ENCODE measurements around the gene GLA.

GLA gene

GRCh38 chrX:101407748-101408531 lies at the start of gene GLA, which contains the start of gene HNRNPH2:
Gene GLA (minus strand): TSS chrX:101407925. CDS start chrX:101407903, 22 bp downstream.
Gene HNRNPH2 (plus strand): TSS chrX:101408222. CDS start chrX:101411989, 3,767 bp downstream.
- peak; percentile 96 for DNase-seq

DNA sequence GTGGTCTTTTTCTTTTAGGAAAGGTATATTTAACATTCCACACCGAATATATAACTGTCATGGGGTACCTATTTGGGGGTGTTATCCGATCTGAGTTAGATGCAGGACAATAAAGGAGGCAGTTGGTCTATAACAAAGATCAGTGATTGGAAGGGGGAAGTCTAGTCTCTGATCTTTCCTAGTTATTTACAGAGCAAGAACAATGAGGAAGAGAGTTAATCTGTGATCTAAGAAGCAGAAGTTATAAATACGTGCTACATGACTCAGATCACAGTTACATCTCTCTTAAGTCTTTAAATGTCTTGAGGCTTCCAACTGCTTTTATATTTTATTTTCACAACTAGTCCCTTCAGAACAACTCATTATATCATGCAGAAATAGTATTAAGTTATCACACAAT lies 44.3 kb upstream of the GLA start:
- no peak for DNase-seq

- DNase-seq, result no peak
Measured at GRCh38 chrX:101450961-101451360, 43.2 kb upstream of the GLA start.

- no peak for DNase-seq
Measured at GRCh38 chrX:101450085-101450484, 42.4 kb upstream of the GLA start.

- DNase-seq, result no peak
Measured at GRCh38 chrX:101449279-101449678, 41.6 kb upstream of the GLA start.

GRCh38 chrX:101442085-101442484 lies 34.4 kb upstream of the GLA start:
- DNase-seq, result no peak

DNA sequence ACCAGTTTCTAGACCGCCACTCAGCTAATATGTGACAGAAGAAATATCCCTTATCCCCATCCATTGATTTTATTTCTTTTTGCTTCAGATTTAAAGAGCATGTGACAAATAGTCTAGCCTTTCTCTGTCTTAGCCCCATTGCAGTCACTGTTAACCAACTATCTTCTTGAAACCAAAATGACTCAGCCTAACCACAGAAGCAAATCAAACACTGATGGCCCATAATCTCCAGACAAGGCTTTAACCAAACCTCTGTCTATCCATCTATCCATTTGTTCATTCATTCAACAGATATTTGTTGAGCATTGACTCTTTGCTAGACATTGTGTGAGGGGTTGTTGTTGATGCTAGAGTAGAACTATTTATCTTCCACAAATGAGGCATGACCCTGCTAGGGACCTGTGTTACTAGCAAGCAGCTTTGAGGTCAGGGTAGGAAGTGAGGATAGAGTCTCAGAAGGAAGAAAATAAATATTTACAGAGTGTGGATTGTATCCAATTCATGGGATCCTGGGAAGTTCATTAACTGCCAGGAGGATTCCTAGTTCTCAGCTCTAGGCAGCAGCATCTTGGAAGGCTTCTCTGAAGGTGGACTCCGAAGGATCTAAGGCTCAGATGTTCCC lies 22.8 kb upstream of the GLA start:
- DNase-seq, result no peak

DNA sequence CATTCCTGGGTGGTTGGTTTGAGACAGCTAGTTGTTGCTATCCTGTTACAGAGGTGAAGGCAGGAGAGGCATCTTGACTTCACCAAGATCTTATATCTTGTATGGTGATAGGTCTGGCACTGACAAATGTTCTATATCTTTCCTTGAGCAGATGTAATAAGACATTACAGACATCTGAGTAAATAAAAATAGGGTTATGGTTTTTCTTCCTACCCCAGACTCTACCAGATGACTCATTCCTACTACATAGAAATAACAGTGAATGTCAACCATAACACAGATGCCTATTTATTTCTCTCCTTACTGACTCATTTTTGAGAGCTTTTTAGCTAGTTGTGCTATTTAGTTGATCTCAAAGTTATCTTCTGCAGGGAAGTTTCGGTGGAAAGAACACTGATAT lies 22.2 kb upstream of the GLA start:
- DNase-seq, result no peak

DNA sequence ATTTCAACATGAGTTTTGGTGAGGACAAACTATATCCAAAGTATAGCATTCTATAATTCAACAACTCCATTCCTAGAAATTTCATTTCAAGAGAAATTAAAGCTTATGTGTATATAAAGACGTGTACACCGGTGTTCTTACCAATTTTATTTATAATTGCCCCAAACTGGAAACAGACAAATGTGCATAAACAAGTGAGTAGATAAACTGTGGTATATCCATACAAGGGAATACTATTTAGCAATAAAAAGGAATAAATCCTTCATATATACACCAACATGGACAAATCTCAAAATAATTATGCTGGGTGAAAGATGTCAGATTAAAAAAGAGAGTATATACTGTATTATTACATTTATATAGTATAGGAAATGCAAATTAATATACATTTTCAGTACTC lies 20.2 kb upstream of the GLA start:
- DNase-seq, result no peak

DNA sequence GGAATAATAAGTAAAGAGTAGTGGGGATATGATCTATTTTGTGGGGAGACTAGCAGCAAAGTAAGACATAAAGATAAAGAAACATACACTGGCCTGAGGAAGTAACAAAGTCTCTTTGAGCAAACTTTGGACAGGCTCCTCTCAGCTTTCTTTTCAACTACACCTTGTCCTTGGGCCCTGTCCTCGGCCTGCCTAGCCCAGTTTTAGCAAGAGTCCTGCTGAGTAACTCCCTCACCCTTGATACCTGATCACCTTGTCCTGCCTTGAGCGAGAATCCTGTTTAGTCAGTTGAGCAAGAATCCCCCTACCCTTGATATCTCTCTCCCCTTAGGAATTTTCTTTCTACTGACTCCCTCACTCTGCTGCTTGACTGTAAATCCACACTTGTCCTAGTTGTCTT lies 11.8 kb upstream of the GLA start:
- no peak for DNase-seq

DNA sequence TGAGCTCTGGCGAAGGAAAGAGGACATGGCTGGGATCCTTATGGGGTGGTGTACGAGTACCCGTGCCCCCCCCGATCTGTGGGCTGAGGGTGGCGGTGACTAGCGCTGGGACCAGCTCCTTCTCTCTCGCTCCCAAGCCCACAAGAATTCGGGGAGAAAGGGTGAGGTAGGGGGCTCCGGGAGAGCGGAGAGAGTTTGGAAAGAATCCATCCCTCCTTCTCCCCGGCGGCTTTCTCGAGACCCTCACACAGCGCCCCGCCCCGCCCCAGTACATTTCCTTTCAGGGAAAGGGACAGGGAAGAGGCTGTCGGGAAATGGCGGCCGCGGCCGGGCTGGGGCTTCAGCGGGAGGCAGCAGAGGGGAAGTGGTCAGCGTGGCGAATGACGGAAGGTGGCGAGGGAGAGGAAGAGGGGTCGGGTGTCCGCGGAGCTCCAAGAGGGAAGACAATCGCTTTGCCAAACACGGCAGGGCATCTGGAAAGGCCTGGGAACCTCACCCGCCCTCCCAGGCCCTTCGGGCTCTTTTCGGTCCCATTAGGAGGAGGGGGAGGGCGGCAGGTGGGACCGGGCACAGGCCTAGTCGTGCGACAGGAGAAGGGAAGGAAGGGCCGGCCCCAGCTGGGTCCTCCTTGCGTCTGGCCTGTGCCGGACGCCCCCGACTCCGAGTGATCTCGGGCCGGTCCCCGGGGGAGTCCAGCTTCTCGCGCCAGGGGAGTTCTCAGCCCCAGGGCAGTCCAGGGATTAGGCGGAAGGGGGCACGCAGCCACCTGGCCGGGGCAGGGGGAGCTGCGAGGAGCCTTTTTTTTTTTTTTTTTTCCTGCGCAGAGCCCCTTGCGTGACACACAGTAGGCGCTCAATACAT lies 10.5 kb upstream of the GLA start:
- no peak for DNase-seq

DNA sequence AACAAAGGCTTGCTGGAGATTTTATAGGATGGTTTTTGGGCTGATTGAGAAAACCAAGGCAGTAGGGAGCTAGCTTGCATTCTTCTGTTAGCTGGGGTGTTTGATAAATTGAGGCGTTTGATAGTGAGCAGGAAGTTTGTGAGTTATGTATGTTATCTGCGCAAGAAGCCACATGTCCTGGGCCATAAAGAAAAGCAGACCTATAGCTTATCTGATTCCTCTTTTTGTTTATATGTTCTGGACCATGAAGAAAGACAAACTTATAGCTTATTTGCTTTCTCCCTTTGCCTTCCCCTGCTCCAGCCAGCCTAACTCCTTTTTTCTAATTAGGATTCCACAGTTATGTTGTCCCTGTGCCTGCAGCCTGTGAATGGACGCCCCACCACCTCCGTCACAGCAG lies 9.5 kb upstream of the GLA start:
- no peak for DNase-seq

GRCh38 chrX:101416691-101417090 lies 9.0 kb upstream of the GLA start:
- no peak for DNase-seq

- DNase-seq, result peak; percentile 0
Measured at GRCh38 chrX:101415180-101416145, 7.7 kb upstream of the GLA start.

GRCh38 chrX:101411984-101412383 lies 4.3 kb upstream of the GLA start:
- DNase-seq, result no peak

- no peak for DNase-seq
Measured at GRCh38 chrX:101410461-101410860, 2.7 kb upstream of the GLA start.

GRCh38 chrX:101409043-101409442 lies 1.3 kb upstream of the GLA start:
- DNase-seq, result no peak

- no peak for DNase-seq
Measured at GRCh38 chrX:101408532-101408841, 762 bp upstream of the GLA start.

DNA sequence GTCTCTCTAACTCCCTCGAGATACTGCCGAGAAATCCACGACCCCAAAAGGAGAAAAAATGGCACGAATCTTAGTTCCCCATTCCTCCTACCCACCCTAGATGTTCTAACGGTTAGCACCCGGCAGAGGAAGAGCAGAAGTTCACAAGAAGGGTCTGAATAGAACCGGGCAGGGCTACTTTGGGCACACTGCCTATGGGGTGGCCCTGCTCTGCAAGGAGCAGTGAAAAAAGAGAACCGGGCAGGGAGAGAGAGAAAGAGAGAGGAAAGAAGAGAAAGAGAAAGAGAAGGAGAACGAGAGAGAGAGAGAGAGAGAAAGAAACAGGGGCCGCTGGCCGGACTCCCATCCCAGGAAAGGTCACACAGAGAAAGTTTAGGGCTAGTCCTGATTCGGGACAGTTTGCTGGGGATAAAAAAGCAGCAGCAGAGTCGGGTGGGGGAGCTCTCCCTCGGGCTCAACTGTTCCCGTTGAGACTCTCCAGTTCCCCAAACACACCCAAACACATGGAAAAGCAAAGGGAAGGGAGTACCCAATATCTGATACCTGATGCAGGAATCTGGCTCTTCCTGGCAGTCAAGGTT lies 468 bp downstream of the GLA start:
- DNase-seq, result no peak

- DNase-seq, result no peak
Measured at GRCh38 chrX:101399825-101400224, 7.9 kb downstream of the GLA start.

DNA sequence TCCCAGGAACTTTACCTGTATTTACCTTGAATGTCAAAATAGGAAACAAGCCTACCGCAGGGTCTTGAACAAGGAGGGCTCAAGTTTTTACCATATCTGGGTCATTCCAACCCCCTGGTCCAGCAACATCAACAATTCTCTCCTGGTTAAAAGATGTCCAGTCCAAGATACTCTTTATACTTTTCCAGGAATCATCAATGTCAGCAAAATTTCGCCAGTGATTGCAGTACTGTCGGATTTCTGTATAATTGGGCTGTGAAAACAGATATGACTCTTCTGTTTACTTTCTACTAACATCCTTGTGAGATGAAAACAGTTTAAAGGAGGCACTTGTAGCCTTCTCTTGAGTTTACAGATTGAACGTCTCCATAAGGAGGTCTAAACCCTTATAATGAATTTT lies 9.0 kb downstream of the GLA start:
- no peak for DNase-seq

DNA sequence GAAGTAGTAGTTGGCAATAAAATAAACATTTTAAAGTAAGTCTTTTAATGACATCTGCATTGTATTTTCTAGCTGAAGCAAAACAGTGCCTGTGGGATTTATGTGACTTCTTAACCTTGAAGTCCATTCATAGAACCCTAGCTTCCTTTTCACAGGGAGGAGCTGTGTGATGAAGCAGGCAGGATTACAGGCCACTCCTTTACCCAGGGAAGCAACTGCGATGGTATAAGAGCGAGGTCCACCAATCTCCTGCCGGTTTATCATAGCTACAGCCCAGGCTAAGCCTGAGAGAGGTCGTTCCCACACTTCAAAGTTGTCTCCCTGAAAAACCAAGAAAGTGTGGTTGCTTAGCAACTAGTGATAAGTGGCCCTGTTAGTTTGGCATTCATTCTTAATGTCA lies 9.9 kb downstream of the GLA start:
- no peak for DNase-seq

Measured in DMS153 (cell line).